HG02623 (cell line): ENCODE data around the gene KCNQ5.
A peak's percentile ranks its signal among the peaks of the same experiment; 100 is the strongest.
"Not testable (repeated sequence)": the region's sequence is repeated elsewhere in the genome, so short reads cannot be mapped to it uniquely, and the experiment has no call there.

Source experiments
- ATAC-seq: cut with Tn5 transposase; IDR thresholded peaks from one replicate; pipeline ENCODE4 v1.9.1; 2021; ENCODE audit warnings: moderate library complexity; ENCODE audit not compliant: unreplicated experiment

KCNQ5 gene

DNA sequence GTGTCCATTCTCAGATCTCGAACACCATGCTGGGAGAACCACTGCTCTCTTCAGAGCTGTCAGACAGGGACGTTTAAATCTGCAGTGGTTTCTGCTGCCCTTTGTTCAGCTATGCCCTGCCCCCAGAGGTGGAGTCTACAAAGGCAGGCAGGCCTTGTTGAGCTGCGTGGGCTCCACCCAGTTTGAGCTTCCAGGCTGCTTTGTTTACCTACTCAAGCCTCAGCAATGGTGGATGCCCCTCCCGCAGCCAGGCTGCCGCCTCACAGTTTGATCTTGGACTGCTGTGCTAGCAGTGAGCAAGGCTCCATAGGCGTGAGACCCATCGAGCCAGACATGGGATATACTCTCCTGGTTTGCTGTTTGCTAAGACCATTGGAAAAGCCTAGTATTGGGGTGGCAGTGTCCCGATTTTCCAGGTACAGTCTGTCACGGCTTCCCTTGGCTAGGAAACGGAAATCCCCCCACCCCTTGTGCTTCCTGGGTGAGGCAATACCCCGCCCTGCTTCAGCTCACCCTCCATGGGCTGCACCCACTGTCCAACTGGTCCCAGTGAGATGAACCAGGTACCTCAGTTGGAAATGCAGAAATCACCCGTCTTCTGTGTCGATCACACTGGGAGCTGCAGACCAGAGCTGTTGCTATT is 362.4 kb downstream of the KCNQ5 start:
- ATAC-seq, result not testable (repeated sequence)

DNA sequence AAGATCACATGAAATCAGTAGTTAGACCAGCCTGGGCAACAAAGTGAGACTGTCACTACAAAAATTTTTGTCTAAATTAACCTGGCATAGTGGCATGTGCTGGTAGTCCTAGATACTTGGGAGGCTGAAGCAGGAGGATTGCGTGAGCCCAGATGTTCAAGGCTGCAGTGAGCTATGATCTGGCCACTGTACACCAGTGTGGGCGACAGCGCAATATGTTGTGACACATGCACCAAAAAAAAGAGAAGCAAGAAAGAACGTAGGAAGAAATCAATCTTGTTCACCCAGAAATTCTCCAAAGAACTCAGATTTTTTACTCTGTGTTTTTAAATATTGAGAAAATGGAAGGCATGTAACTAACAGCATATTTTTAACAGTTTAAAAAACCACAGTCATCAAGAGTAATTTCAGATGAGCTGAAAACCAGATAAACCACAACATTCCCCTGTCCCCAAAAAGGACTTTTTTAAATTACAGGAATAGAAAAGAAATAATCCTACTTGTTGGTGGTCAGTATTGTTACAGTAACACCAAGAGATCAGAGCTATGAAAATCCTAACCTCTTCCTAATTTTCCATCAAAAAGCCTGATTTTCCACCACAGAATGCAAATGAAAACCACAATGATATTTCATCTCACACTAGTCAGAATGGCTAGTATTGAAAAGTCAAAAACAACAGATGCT is 363.3 kb downstream of the KCNQ5 start:
- no peak for ATAC-seq

DNA sequence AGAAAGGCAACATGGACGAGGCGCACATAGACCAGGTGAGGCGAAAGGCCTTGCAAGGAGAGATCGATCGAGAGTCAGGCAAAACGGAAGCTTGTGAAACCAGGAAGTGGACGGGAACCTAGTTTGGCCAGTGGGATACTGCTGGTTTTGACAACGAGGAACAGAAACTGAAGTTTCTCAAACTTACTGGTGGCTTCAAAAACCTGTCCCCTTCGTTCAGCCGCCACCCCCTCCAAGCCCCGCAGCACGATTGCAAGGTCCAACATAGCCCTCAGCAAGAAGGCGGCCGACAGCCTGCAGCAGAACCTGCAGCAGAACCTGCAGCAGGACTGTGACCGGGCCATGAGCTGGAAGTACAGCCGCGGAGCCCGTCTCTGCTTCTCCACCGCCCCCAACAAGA is 365.4 kb downstream of the KCNQ5 start:
- no peak for ATAC-seq

DNA sequence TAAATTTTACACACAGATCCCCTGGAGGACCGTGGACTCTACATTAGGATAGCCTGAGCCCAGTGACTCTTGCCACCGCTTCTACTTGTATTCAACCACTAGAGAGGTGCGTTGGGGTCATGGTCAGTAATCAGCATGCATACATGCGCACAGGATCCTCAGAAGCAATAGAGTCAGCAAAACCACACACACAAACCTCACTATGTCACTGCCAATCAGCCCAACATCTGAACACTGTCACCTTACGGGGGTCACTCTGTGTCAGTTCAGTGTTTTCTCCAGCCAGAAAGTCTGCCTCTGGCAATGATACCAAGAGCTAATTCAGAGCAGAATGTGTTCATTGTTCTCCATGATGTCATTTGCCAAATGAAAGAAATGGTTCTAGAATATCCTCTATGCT is 378.1 kb downstream of the KCNQ5 start:
- no peak for ATAC-seq

DNA sequence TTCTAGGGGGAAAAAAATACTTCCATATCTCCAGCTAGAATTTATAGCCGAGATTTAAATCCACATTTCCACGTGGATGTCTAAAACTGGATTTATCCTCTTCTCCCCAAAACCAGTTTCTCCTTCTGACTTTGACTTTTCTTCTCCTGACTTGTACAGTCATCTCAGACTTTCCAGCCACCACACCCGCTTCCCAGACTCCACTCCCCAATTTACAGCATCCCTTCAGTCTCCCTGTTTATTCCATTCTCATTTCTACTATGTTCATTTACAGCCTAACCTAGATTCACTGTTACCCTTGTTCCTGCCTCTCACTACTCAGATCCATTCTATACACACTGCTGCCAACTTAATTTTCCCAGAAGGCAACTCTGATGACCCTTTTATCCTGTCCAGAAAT is 378.6 kb downstream of the KCNQ5 start:
- no peak for ATAC-seq

DNA sequence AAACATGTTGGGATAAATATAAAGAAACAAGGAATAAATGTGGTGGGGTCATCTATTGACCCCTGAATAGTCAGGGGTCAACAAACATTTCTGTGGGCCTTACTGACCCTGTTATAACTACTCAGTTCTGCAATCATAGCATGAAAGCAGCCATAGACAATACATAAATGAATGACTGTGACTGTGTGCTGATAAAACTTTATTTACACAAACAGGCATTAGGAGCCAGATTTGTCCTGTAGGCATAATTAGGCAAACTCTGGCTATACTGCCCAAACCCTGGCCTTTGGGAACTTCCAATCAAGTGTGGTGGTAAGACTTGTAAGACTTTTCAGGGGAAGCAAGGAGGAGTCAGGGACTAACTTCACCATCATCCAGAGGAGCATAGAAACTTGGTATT is 380.7 kb downstream of the KCNQ5 start:
- no peak for ATAC-seq

DNA sequence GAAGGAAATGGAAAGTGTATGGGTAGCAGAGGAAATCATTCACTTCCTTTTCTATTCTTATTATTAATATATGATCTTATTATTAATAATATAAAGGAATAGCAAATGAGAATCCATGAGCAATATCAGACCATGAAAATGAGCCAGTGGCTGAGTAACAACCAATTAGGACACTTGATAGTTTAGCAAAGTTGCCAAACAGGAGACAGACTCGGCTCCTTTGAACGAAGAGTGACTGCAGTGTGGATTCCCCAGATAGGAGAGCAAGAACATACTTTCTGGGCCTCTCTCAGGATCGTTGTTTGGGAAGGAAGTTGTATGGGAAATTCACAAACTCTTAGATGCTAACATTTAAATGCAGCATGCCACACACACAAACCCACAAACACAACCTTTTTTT is 381.4 kb downstream of the KCNQ5 start:
- ATAC-seq, result no peak

DNA sequence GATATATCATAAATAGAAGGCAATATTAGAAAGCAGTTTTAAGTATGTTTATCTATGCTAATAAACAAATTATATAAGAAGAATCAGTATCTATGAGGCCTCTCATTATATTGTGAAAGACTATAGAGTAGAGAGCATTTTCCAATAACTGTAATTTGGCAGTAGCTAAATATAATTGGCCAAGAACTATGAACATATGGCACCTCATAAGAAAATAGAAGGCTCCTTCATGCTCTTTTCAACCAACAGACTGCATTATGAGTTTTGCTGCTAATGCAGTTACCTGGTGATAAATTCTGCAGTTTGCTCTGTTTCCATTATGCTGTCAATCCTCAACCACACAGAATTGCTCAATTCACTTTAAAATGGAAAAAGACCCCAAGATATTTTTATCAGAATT is 382.4 kb downstream of the KCNQ5 start:
- no peak for ATAC-seq

- ATAC-seq, result no peak
Measured at GRCh38 chr6:73004861-73005260, 383.0 kb downstream of the KCNQ5 start.

GRCh38 chr6:73006146-73006545 is 384.3 kb downstream of the KCNQ5 start:
- no peak for ATAC-seq

DNA sequence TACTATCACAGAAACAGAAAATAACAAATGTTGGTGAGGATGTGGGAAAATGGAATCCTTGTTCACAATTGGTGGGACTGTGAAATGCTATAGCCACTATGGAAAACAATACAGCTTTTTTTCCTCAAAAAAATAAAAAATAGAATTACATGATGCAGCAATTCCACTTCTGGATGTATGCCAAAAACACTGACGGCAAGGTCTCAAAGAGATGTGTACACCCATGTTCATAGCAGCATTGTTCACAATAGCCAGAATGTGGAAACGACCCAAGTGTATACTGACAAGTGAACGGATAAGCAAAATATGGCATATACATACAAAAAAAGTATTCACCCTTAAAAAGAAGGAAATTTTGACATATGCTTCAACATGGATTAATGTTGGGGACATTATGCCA is 390.1 kb downstream of the KCNQ5 start:
- ATAC-seq, result no peak

DNA sequence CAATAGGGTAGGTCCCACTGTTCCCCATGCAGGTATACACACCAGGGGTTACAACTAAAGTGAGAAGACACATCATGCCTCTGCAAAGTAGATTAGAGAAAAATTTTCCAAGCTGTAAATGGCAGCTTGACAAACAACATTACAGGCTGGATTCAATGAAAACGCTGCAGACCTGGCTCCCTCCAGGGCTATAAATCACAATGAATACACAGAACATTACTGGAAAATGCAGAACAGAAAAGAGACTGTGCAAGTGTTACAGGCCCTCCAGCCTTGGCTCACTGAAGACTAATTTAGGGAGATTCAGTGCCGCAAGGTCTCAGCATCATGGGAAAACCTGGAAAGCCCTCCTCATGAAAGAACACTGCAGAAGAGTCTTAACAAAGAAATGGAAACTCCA is 395.6 kb downstream of the KCNQ5 start:
- ATAC-seq, result no peak

- no peak for ATAC-seq
Measured at GRCh38 chr6:73024598-73024997, 402.7 kb downstream of the KCNQ5 start.

DNA sequence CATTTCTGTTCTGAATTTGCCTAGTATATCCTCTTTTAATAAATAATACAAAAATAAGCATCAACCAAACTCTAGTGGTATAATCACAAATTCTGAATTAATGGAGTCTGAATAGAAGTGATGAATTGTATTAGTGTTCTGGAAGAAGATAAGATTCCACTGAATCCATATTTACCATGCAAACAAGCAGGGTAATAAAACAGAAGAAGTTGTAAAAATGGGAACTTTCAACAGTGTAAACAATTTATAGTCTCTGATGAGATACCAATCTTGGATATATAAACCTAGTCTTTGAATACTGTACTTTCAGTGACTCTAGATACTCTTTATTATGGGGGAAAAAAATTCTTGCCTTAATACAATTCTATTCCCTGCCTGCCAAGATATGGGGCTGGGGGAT is 405.8 kb downstream of the KCNQ5 start:
- no peak for ATAC-seq

- no peak for ATAC-seq
Measured at GRCh38 chr6:73028124-73028766, 406.4 kb downstream of the KCNQ5 start.

DNA sequence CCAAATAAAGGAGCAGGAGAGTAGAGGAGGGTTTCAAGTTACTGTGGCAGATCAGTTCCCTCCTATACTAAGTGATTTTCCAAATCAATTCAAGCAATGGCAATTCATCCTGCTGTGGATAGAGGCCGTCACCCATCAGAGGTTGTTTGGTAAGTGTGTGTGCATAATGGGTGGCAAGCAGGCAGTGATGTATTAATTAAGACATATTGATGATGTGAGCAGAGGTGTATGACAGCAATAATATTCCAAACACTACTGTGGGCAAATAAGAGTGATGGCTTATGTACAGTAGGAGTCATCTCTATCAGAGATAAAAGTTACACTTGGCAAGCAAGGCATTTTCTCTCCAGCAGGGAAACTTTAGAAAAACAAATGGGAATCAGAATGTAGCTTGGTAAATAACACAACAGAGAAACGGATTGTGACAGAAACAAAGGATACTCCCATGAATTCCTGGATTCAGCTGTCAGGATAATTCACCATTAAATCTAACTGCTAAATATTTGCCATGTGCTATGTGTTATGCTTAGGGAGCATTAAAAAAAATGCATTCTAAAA is 407.1 kb downstream of the KCNQ5 start:
- ATAC-seq, result no peak

DNA sequence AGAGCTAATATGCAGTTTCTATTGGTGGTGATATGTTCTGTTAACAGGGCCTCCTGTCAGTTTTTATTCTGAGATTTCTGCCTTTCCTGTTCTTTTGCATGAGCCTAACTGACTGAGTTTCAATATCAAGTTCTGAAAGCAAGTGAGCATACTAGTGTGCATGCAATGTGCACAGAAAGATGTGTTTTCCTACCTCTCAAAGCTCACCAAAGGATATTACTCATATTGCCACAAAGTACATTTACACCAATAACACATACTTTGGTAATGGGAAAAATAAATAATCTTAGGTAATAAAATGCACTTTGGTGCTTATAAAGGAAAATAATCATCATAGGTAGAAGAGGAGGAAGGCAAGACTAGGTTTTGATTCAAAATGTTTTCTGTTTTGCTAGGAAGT is 408.4 kb downstream of the KCNQ5 start:
- peak; percentile 67 for ATAC-seq

DNA sequence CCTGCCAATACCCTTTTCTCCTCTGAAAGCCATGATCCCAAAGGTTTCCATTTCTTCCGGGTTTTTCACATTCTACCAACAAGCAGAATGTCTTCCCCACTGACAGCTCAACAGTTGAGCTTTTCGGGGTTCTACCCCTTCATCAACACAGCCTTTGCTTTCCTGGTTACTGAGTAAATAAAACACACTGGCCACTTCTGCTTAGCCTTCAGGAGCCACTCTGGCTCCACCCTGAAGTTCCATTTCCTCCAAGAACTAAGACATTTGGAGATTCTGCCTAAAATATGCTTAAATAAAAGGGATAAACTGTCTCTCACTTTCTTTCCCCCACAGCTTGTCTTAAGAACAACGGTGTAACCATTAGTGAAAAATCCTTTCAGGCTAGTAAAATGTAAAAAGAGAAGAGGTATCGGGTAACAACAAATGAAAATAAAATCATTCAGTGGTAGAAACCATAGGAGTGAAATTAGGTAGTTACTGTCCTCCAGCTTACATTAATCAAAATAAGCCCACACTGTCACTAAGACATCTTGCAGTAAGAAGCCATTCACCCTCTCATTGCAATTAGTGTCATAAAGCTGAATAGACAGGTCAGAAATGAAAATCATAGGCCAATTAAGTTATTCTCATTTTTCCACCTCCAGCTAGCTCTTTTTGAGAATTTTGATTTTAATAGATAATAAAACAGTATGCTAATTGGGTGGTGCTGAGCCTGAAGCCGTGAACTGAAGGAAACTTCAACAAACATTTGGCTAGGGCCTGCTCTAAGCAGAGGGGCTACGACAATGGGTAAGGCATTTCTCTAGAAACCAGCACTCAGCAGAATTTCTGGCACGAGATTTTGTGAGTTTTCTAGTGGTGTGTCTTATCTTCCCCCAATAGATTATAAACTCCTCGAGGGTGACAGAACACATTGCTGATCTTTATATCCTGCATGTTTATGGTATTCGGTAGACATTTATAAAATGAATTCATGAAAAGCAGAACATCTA is 409.2 kb downstream of the KCNQ5 start:
- no peak for ATAC-seq

- ATAC-seq, result no peak
Measured at GRCh38 chr6:73032586-73032985, 410.7 kb downstream of the KCNQ5 start.

GRCh38 chr6:73036689-73037088 is 414.8 kb downstream of the KCNQ5 start:
- no peak for ATAC-seq

DNA sequence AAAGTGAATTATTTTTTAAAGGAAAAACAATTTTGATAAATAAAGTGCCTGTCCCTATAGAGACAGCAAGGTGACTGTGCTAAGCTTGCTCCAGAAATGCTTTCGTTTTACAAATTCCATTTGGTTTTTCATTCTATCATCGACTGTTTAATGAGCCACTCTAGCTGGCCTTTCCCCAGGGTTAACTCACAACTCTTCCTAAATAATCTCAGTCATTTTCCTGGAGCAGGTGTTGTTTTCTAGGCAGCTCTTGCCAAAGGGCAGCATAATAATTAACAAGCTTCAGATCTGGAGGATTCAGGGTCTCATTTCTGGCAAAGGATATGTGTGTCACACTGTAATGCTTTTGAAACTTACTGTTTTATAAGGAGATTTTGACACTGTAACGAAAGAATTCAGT is 419.2 kb downstream of the KCNQ5 start:
- ATAC-seq, result no peak
